ENCODE results near the gene KY. TPM values are rescaled to one million over a fixed set of nuclear protein-coding genes. Genes with fewer than 3 reads are reported as not detected.

KY gene
- polyA plus RNA-seq, 3 donors, result 0.03 to 0.09 TPM; not detected in 1

DNA sequence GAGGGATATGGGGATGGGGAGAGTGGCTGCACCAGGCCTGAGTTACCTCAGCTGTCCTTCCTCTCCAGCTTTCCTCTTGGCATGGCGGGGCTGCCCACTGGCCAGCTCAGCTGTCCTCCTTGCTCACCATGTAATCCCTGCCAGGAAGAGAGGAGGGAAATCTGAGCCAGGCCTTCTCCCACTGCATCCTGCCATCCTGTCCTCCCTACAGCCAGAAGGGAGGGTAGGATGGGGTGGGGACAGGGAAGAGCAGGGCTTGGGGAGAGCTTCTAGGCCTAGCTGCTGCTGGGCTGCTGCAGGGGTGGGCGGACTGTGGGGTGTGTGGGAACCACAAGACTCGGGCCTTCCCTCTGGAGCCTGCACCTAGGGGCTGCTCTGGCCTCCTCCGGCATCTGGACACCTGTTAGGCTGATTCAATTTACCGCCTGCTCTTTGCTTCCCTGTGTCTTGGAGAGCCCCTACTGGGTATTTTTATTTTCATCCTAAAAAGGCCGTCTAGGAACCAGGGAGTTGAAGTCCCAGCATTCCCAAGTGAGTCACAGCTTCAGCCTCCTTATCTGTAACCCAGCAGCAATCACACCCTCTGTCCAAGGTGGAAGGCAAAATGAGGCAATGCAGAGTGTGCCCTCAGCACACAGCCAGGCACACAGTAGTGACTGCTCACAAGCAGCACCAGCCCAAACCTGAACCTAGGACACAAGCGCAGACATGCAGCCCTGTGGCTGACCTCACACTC lies 13.1 kb upstream of the KY start:
- no peak overlapping the region for H3K4me2 ChIP-seq (replicated peaks; ENCODE audit: extremely low read depth, low read length, poor library complexity, severe bottlenecking)
- 100% methylated on average over 1 of the region's 7 CpGs for WGBS (ENCODE audit: insufficient coverage)
- H3K9me3 ChIP-seq (replicated peaks in 1 of 2; ENCODE audit: control insufficient read depth in 1 of 2, insufficient read depth in 1 of 2, low read length in 2 of 2), result no peaks in the 10 kb centered on the region
- H3K79me2 ChIP-seq (ENCODE audit: insufficient read depth, low read length), result no peaks in the 10 kb centered on the region
- peaks cover 2 to 14% (median 7%) of the 10 kb centered on the region in 3 donors for H3K27me3 Mint-ChIP-seq (ENCODE audit: low read depth in 3 of 3)
- intact Hi-C loops (cut with micrococcal nuclease), result no loop called here
- no peak for DNase-seq
- no peaks in the 10 kb centered on the region for H3K4me1 ChIP-seq (ENCODE audit: control insufficient read depth in 1 of 2, insufficient read depth in 2 of 2, low read length in 2 of 2)
- H3K36me3 ChIP-seq (replicated peaks in 1 of 2; ENCODE audit: control insufficient read depth in 1 of 2, insufficient read depth in 2 of 2, low read length in 2 of 2), result no peaks in the 10 kb centered on the region
- peaks cover 0 to 4% (median 2%) of the 10 kb centered on the region in 7 donors for H3K9me3 Mint-ChIP-seq
- no peaks in the 10 kb centered on the region for H3K27me3 ChIP-seq (ENCODE audit: control insufficient read depth in 2 of 2, insufficient read depth in 2 of 2, low read length in 2 of 2)
- no peak overlapping the region for H2AFZ ChIP-seq (ENCODE audit: insufficient read depth, low read depth, low read length, poor library complexity, severe bottlenecking)
- H3K27ac ChIP-seq (ENCODE audit: low read depth in 1 of 2, low read length in 2 of 2), result no peak overlapping the region
- H4K20me1 ChIP-seq (ENCODE audit: insufficient read depth, low read length), result no peaks in the 10 kb centered on the region
- peak overlapping the region in 1 of 7 donors; percentile 59 for H3K27ac Mint-ChIP-seq
- TF ChIP-seq, protein P1, sequence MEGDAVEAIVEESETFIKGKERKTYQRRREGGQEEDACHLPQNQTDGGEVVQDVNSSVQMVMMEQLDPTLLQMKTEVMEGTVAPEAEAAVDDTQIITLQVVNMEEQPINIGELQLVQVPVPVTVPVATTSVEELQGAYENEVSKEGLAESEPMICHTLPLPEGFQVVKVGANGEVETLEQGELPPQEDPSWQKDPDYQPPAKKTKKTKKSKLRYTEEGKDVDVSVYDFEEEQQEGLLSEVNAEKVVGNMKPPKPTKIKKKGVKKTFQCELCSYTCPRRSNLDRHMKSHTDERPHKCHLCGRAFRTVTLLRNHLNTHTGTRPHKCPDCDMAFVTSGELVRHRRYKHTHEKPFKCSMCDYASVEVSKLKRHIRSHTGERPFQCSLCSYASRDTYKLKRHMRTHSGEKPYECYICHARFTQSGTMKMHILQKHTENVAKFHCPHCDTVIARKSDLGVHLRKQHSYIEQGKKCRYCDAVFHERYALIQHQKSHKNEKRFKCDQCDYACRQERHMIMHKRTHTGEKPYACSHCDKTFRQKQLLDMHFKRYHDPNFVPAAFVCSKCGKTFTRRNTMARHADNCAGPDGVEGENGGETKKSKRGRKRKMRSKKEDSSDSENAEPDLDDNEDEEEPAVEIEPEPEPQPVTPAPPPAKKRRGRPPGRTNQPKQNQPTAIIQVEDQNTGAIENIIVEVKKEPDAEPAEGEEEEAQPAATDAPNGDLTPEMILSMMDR (IDR thresholded peaks at IDR 0.05), result no peak
- peaks cover 5% of the 10 kb centered on the region for H3K4me1 Mint-ChIP-seq
- H3K4me3 ChIP-seq (replicated peaks in 1 of 3; ENCODE audit: low read depth in 2 of 3, low read length in 3 of 3), result no peak overlapping the region
- no peak overlapping the region for H3K4me3 Mint-ChIP-seq
- H3K9ac ChIP-seq (ENCODE audit: insufficient read depth, low read length, poor library complexity, severe bottlenecking), result no peak overlapping the region
- no peaks in the 10 kb centered on the region for H3K36me3 Mint-ChIP-seq

DNA sequence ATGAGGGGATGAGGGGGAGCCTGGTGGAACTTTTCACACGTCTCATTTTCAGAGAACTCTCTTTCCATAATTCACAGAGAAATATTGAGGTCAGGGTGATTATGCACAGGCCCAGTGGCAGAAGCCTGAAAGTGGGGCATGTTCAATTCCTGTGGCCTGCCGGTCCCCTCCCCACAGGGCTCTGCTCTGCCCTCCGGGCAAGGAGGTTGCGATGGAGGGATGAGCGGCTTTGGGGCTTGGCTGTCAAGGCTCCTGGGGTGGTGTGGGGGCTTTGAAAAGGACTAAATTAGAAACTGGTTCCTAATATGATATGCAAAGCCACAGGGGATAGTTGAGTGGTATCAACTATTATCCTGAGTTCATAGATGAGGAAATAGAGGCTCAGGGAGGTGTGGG lies 9.2 kb upstream of the KY start:
- no peaks in the 10 kb centered on the region for H3K27me3 ChIP-seq (ENCODE audit: control insufficient read depth in 2 of 2, insufficient read depth in 2 of 2, low read length in 2 of 2)
- no peak overlapping the region for H3K4me3 ChIP-seq (replicated peaks in 1 of 3; ENCODE audit: low read depth in 2 of 3, low read length in 3 of 3)
- H3K9ac ChIP-seq (ENCODE audit: insufficient read depth, low read length, poor library complexity, severe bottlenecking), result no peak overlapping the region
- H3K27ac ChIP-seq (ENCODE audit: low read depth in 1 of 2, low read length in 2 of 2), result no peak overlapping the region
- no peak overlapping the region for H2AFZ ChIP-seq (ENCODE audit: insufficient read depth, low read depth, low read length, poor library complexity, severe bottlenecking)
- Mint-ChIP-seq H3K4me3 (no peak overlapping the region), H3K27ac (no peak overlapping the region), H3K27me3 (ENCODE audit: low read depth in 3 of 3) (peaks cover 1 to 5% (median 5%) of the 10 kb centered on the region in 3 donors), H3K9me3 (peaks cover 0 to 4% (median 0%) of the 10 kb centered on the region in 7 donors), H3K36me3 (no peaks in the 10 kb centered on the region), H3K4me1 (peaks cover 7% of the 10 kb centered on the region)
- H3K4me2 ChIP-seq (replicated peaks; ENCODE audit: extremely low read depth, low read length, poor library complexity, severe bottlenecking), result no peak overlapping the region
- H3K36me3 ChIP-seq (replicated peaks in 1 of 2; ENCODE audit: control insufficient read depth in 1 of 2, insufficient read depth in 2 of 2, low read length in 2 of 2), result no peaks in the 10 kb centered on the region
- TF ChIP-seq, protein P1 (IDR thresholded peaks at IDR 0.05), result no peak
- 100% methylated on average over 1 of the region's 5 CpGs for WGBS (ENCODE audit: insufficient coverage)
- no peaks in the 10 kb centered on the region for H3K79me2 ChIP-seq (ENCODE audit: insufficient read depth, low read length)
- no peak for DNase-seq
- H4K20me1 ChIP-seq (ENCODE audit: insufficient read depth, low read length), result no peaks in the 10 kb centered on the region
- no peaks in the 10 kb centered on the region for H3K4me1 ChIP-seq (ENCODE audit: control insufficient read depth in 1 of 2, insufficient read depth in 2 of 2, low read length in 2 of 2)
- intact Hi-C loops (cut with micrococcal nuclease), result no loop called here
- H3K9me3 ChIP-seq (replicated peaks in 1 of 2; ENCODE audit: control insufficient read depth in 1 of 2, insufficient read depth in 1 of 2, low read length in 2 of 2), result no peaks in the 10 kb centered on the region

Measured in CD14-positive monocyte (primary cell).